ENCODE measurements around the gene MGAT5.

MGAT5 gene

GRCh38 chr2:134277223-134277622, 23.4 kb downstream of the MGAT5 start:
- no peak for DNase-seq (ENCODE audit: extremely low read depth, low read depth)
- no peak for TF ChIP-seq CTCF (IDR thresholded peaks at IDR 0.05; ENCODE audit: low read depth, low read length)

GRCh38 chr2:134278553-134278952, 24.7 kb downstream of the MGAT5 start:
- DNase-seq (ENCODE audit: extremely low read depth, low read depth), result no peak
- TF ChIP-seq CTCF (IDR thresholded peaks at IDR 0.05; ENCODE audit: low read depth, low read length), result no peak

DNA sequence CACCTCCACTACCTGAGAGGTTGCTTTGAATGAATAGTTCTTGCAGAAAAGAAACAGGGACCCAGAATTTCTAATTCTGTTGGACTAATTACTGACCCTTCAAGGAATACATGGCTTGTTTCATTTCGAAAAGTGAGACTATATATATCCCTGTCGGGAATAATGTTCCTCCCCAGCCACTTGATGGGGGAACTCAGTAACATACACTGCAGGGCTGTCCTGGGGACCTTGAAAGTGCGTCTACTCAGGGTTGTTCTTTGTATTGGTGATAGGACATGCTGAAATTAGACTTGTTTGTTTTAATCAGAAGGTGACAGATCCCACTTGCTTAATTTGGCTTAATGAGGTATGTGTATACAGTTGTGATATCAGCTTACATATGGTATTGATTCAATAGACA, 25.5 kb downstream of the MGAT5 start:
- no peak for TF ChIP-seq CTCF (IDR thresholded peaks at IDR 0.05; ENCODE audit: low read depth, low read length)
- DNase-seq (ENCODE audit: extremely low read depth, low read depth), result no peak

DNA sequence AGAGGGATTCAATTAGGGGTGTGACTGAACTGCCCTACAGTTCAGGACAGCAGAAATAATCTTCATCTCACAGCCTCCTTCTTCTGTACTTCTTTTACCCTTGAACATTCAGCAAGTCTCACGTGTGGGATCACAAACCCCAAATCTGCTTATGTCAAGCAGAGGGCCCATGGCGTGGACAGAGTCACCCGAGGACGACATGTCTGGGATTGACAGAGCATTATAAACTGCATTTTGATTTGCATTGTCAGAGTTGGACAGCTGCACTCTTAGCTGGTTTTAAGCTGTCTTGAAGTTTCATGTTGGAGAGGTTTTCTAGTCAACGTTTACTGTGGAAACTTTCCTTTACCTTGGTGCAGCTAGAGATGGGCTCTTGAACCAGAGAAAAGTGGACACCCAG, 26.4 kb downstream of the MGAT5 start:
- TF ChIP-seq CTCF (IDR thresholded peaks at IDR 0.05; ENCODE audit: low read depth, low read length), result no peak
- no peak for DNase-seq (ENCODE audit: extremely low read depth, low read depth)

DNA sequence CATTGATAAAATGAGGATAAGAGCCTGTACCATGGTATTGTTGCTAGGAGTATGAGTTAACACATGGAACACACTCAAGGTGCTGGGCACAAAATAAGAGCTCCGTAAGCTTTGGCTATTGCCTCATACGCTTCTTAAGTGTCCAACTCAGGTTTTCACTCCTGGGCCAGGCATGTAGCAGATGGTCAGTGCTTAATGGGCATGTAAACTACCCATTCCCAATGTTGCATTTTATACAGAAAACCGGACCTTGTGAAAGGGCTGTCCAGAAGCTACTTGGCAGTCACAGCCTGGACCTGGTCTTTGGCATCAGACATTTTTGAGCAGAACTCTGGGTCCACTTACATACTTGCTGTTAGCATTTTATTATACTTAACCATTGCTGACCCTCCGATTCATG, 26.9 kb downstream of the MGAT5 start:
- no peak for TF ChIP-seq CTCF (IDR thresholded peaks at IDR 0.05; ENCODE audit: low read depth, low read length)
- no peak for DNase-seq (ENCODE audit: extremely low read depth, low read depth)

GRCh38 chr2:134281815-134282419, 28.0 kb downstream of the MGAT5 start:
- no peak for TF ChIP-seq CTCF (IDR thresholded peaks at IDR 0.05; ENCODE audit: low read depth, low read length)
- DNase-seq (ENCODE audit: extremely low read depth, low read depth), result no peak

DNA sequence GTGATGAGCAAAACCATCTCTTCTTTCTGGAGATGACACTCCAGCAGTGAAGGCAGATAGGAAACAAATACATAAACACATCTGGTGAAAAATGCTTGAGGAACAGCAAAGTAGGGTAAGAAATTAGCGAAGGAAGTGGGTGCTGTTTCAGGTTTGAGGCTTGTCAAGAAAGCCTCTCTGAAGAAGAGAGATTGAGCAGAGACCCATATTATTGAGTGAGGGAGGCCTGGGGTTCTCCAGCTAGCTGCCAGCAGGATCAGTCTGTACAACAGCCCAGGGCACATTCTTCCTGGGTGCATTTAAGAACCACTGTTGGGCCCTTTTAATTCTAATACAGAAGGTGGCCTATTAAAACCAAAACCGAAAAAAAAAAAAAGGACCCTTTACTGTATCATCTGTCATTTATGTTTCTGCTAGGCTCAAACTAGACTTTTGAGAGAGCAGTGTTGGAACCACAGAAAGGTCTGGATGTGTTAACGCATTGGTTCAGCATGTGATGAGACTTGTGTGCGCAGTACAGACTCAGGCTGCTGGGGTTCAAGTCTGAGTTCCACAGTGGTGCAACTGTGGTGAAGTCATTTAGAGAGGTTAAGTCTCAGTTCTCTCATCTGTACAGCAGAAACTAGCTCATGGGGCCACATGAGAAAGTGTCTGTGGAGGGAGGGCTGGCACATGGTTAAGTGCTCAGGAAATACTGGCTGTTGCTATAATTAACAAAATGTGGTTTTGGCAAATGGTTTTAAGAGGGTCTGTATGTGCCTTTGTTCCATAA, 28.9 kb downstream of the MGAT5 start:
- no peak for DNase-seq (ENCODE audit: extremely low read depth, low read depth)
- no peak for TF ChIP-seq CTCF (IDR thresholded peaks at IDR 0.05; ENCODE audit: low read depth, low read length)
